ENCODE data around the gene AMPD2.

DNA sequence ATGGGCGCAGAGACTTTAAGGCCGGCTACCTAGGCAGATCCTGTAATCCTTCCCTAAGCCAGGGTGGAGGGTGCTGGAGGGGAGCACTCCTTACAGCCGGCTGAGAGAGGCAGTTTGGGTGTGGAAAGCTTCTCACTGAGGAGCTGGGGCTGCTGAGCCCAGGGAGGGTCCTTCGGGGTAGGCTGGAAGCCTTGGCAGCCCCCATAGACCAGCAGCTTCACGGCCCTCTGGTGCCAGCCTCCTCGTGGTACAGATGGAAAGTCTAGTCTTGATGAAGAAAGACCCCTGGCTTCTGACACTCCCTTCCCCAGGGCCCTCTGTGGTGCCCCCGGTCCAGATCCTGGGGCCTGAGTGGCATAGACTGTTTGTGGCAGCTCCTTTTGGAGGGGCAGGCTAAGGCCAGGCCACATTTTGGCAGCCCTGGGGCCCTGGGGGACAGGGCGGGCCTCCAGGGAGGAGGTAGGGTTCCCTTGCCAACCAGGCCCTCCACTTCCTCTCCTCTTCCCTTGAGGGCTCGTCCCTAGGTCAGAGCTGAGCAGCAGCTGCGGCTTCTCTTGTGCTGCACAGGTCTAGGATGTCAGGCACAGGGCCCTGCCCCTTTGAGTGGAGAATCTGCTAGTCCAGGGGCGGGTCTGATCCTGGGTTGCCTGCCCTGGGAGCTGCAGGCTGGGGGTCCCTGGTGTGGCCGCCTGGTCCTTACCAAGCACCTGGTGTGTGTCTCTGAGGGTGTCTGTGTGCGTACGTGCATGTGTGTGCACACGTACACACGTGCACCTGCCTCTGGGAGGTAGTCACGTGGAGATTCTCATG is 4.8 kb downstream of the AMPD2 start:
- TF ChIP-seq, protein P1, sequence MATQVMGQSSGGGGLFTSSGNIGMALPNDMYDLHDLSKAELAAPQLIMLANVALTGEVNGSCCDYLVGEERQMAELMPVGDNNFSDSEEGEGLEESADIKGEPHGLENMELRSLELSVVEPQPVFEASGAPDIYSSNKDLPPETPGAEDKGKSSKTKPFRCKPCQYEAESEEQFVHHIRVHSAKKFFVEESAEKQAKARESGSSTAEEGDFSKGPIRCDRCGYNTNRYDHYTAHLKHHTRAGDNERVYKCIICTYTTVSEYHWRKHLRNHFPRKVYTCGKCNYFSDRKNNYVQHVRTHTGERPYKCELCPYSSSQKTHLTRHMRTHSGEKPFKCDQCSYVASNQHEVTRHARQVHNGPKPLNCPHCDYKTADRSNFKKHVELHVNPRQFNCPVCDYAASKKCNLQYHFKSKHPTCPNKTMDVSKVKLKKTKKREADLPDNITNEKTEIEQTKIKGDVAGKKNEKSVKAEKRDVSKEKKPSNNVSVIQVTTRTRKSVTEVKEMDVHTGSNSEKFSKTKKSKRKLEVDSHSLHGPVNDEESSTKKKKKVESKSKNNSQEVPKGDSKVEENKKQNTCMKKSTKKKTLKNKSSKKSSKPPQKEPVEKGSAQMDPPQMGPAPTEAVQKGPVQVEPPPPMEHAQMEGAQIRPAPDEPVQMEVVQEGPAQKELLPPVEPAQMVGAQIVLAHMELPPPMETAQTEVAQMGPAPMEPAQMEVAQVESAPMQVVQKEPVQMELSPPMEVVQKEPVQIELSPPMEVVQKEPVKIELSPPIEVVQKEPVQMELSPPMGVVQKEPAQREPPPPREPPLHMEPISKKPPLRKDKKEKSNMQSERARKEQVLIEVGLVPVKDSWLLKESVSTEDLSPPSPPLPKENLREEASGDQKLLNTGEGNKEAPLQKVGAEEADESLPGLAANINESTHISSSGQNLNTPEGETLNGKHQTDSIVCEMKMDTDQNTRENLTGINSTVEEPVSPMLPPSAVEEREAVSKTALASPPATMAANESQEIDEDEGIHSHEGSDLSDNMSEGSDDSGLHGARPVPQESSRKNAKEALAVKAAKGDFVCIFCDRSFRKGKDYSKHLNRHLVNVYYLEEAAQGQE (IDR thresholded peaks at IDR 0.05; ENCODE audit: insufficient read depth in 1 of 2, low read depth in 2 of 2, low read length in 1 of 2) = no peak
- TF ChIP-seq, protein P2, sequence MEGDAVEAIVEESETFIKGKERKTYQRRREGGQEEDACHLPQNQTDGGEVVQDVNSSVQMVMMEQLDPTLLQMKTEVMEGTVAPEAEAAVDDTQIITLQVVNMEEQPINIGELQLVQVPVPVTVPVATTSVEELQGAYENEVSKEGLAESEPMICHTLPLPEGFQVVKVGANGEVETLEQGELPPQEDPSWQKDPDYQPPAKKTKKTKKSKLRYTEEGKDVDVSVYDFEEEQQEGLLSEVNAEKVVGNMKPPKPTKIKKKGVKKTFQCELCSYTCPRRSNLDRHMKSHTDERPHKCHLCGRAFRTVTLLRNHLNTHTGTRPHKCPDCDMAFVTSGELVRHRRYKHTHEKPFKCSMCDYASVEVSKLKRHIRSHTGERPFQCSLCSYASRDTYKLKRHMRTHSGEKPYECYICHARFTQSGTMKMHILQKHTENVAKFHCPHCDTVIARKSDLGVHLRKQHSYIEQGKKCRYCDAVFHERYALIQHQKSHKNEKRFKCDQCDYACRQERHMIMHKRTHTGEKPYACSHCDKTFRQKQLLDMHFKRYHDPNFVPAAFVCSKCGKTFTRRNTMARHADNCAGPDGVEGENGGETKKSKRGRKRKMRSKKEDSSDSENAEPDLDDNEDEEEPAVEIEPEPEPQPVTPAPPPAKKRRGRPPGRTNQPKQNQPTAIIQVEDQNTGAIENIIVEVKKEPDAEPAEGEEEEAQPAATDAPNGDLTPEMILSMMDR (IDR thresholded peaks at IDR 0.05) = no peak
- no peak for TF ChIP-seq POLR2AphosphoS5 (IDR thresholded peaks at IDR 0.05; ENCODE audit: low read depth, low read length)
- no peak for TF ChIP-seq TCF7L2 (IDR thresholded peaks at IDR 0.05; ENCODE audit: low read depth, low read length)
- no peak for TF ChIP-seq SIN3A (IDR thresholded peaks at IDR 0.05; ENCODE audit: borderline replicate concordance, insufficient read depth, low read depth, low read length)
